HEK293T (cell line): ENCODE results near the gene APOO.

Experiments used
- FOXA1 ChIP-seq: fragments of 450-650 bp; IDR thresholded peaks from 2 replicates; pipeline ENCODE4 v1.6.1; 2016; ENCODE audit warnings: mild to moderate bottlenecking
- FOXM1 ChIP-seq: fragments of 450-650 bp; IDR thresholded peaks from 2 replicates; pipeline ENCODE4 v1.6.1; 2017; ENCODE audit warnings: mild to moderate bottlenecking, borderline replicate concordance
- HDGF ChIP-seq: fragments of 450-650 bp; IDR thresholded peaks from 2 replicates; pipeline ENCODE4 v1.6.1; 2017; ENCODE audit warnings: antibody characterized with exemption, borderline replicate concordance
- L3MBTL2 ChIP-seq: fragments of 450-650 bp; conservative IDR thresholded peaks from 2 replicates; pipeline ENCODE4 v1.6.1; 2016; ENCODE audit warnings: mild to moderate bottlenecking
- SUZ12 ChIP-seq: fragments of 450-650 bp; IDR thresholded peaks from 2 replicates; pipeline ENCODE4 v1.6.1; 2016; ENCODE audit warnings: mild to moderate bottlenecking
- TARDBP ChIP-seq: fragments of 450-650 bp; IDR thresholded peaks from 2 replicates; pipeline ENCODE4 v1.6.1; 2016

DNA sequence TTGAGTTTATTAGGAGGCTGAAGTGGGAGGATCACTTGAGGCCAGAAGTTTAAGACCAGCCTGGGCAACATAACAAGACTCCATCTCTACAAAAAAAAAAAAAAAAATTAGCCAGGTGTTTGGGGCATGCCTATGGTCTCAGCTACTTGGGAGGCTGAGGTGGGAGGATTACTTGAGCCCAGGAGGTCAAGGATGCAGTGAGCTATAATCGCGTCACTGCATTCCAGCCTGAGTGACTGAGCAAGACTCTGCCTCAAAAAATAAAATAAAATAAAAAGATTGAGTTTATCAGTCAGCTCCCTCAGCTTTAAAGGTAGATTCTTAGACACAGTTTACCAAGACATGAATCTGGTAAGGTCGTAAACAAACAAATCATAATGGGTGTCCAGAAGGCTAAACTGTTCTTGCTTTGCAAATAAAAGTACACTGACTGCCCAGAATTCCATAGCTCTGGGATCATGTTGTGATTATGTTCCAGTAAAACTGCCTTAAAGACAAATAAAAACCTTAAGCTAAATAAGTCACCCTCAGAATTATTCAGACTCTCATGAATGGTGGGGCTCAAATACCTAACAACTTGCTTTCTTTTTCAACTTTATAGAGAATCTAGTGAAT, 18.7 kb downstream of the APOO start:
- no peak for TF ChIP-seq TARDBP
- TF ChIP-seq FOXM1, result no peak
- TF ChIP-seq FOXA1, result no peak
- no peak for TF ChIP-seq HDGF
- no peak for TF ChIP-seq SUZ12
- no peak for TF ChIP-seq L3MBTL2
